Suppressor macrophage treated with lipopolysaccharide for 1 hour (primary cell): ENCODE measurements around the gene FNDC4.

Experiments used
- DNase-seq, 3 donors: peaks; one replicate each; pipeline ENCODE4 v3.0.0-alpha.2; 2020 to 2022

The FNDC4 gene

GRCh38 chr2:27493948-27494283, 1.1 kb downstream of the FNDC4 start:
- DNase-seq, result peak in 1 of 3 donors; percentile 16

- peak in 1 of 3 donors; percentile 12 for DNase-seq
Measured at GRCh38 chr2:27492557-27492956, 2.4 kb downstream of the FNDC4 start.

- peak; percentile 99 for DNase-seq
Measured at GRCh38 chr2:27489498-27490397, 5.3 kb downstream of the FNDC4 start, which contains the start of gene IFT172. Gene IFT172 (minus strand): TSS chr2:27489743. CDS start chr2:27489653, 90 bp downstream.

GRCh38 chr2:27489118-27489497, 5.9 kb downstream of the FNDC4 start:
- peak in 2 of 3 donors; percentile 11 to 22 for DNase-seq

- no peak for DNase-seq
Measured at GRCh38 chr2:27485496-27485895, 9.5 kb downstream of the FNDC4 start.

GRCh38 chr2:27471961-27472360, 23.0 kb downstream of the FNDC4 start:
- no peak for DNase-seq

- DNase-seq, result no peak
Measured at GRCh38 chr2:27464443-27464842, 30.6 kb downstream of the FNDC4 start.

- no peak for DNase-seq
Measured at GRCh38 chr2:27461118-27461517, 33.9 kb downstream of the FNDC4 start.

- no peak for DNase-seq
Measured at GRCh38 chr2:27453968-27454367, 41.0 kb downstream of the FNDC4 start.

- DNase-seq, result no peak
Measured at GRCh38 chr2:27451095-27451494, 43.9 kb downstream of the FNDC4 start.

- peak in 1 of 3 donors; percentile 9 for DNase-seq
Measured at GRCh38 chr2:27448381-27448780, 46.6 kb downstream of the FNDC4 start.

GRCh38 chr2:27446057-27446456, 48.9 kb downstream of the FNDC4 start:
- DNase-seq, result no peak

- DNase-seq, result no peak
Measured at GRCh38 chr2:27445615-27446014, 49.4 kb downstream of the FNDC4 start.

GRCh38 chr2:27445155-27445554, 49.8 kb downstream of the FNDC4 start:
- DNase-seq, result no peak

GRCh38 chr2:27442920-27443282, 52.1 kb downstream of the FNDC4 start:
- DNase-seq, result peak in 1 of 3 donors; percentile 10

- DNase-seq, result no peak
Measured at GRCh38 chr2:27441958-27442919, 52.8 kb downstream of the FNDC4 start, which contains the start of gene KRTCAP3. Gene KRTCAP3 (plus strand): TSS chr2:27442381. CDS start chr2:27442413, 32 bp downstream.
